H1 (cell line): ENCODE results near the gene CPED1. TPM values are rescaled to one million over a fixed set of nuclear protein-coding genes. Genes with fewer than 3 reads are reported as not detected.

Experiments
- BACH1 ChIP-seq: IDR thresholded peaks from 2 replicates; pipeline ENCODE4 v1.6.1; 2012; ENCODE audit warnings: low read length, improper control_type of control experiment
- BCL11A ChIP-seq, 2 experiments: IDR thresholded peaks; one replicate each; pipeline ENCODE4 v1.6.1; 2011; ENCODE audit warnings: low read depth in 2 of 2, low read length in 2 of 2, mild to moderate bottlenecking in 2 of 2
- EZH2 ChIP-seq: fragments of 200-600 bp; sonication (generic); IDR thresholded peaks from 2 replicates; pipeline ENCODE4 v1.7.1; 2012; ENCODE audit warnings: low read depth, mild to moderate bottlenecking, moderate library complexity, low read length, inconsistent platforms; ENCODE audit not compliant: severe bottlenecking
- PHF8 ChIP-seq: fragments of 200-600 bp; sonication (generic); conservative IDR thresholded peaks from 2 replicates; pipeline ENCODE4 v1.7.1; 2012; ENCODE audit warnings: low read depth, mild to moderate bottlenecking, inconsistent platforms, low read length, moderate library complexity
- polyA plus RNA-seq, 7 experiments: library from polyadenylated mRNA; depleted of rRNA in 3 of 7; stranded (reverse) in 5 of 7; unstranded in 2 of 7; fragments of >200 nt in 5 of 7; fragments of 200-250 nt in 2 of 7; gene quantifications; 1 replicate in 5 of 7; 2 replicates in 1 of 7; 4 replicates in 1 of 7; pipeline versions ENCODE4 v1.2.1 to v1.2.3, GENCODE V29; 2011 to 2013; ENCODE audit warnings: missing spikeins in 2 of 7, mixed read lengths in 2 of 7
- total RNA-seq: library from RNA; stranded (reverse); fragmentation: NEBNext Ultra II Directional; extraction: Animal tissue kit (Norgen Biotek cat#: 25700); gene quantifications from 2 replicates; pipeline ENCODE4 v1.2.1, GENCODE V29; 2021

Gene CPED1
- total and polyA plus RNA-seq, 2 of the 8 experiments (the other 6 are each of a cell fraction or from before 2014, with no cell fraction given) = 0.08 to 0.39 TPM

DNA sequence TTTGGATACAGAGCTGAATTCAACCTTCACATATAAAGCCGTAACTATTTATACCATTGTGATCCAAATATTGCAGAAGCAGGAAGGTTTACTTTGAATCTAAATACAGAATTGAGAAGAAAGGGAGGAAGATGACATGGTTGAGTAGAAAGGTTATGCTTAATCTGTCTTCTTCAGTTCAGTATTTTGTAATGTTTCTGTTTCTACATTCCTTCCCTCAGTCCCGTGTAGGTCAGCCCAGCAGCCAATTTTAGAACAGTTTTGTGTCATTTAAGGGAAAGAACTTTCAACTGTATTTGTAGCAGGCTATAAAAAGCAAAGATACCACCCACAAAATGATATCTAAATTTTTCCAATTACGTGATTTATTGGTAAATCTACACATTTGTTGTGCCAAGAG is 97.4 kb downstream of the CPED1 start (continued):
- no peak for TF ChIP-seq BCL11A (IDR thresholded peaks at IDR 0.05; ENCODE audit: low read depth in 2 of 2, low read length in 2 of 2)
- TF ChIP-seq BACH1 = no peak
- no peak for TF ChIP-seq EZH2
- no peak for TF ChIP-seq PHF8
